ENCODE results near the gene MAP7D1.

The MAP7D1 gene

DNA sequence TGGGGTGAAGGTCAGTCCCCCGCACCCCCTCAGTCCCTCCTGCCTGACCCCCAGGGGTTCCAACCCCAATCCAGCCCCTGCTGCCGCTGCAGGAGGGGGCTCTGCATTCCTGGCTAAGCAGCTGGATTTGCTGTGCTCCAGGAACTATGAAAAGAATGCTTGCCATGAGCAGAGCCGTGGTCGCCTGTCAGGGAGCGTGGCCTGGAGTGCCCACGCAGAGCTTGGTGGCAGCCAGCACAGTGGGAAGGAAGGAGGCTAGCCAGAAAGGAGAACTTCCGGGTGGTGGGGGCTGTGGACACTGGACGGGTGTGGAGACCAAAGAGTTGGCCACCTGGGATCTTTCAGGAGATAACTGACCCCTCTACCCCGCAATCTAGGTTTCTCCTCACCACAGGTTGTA, 36.5 kb upstream of the MAP7D1 start:
- DNase-seq (ENCODE audit: low spot score) = no peak
- TF ChIP-seq, protein P1, sequence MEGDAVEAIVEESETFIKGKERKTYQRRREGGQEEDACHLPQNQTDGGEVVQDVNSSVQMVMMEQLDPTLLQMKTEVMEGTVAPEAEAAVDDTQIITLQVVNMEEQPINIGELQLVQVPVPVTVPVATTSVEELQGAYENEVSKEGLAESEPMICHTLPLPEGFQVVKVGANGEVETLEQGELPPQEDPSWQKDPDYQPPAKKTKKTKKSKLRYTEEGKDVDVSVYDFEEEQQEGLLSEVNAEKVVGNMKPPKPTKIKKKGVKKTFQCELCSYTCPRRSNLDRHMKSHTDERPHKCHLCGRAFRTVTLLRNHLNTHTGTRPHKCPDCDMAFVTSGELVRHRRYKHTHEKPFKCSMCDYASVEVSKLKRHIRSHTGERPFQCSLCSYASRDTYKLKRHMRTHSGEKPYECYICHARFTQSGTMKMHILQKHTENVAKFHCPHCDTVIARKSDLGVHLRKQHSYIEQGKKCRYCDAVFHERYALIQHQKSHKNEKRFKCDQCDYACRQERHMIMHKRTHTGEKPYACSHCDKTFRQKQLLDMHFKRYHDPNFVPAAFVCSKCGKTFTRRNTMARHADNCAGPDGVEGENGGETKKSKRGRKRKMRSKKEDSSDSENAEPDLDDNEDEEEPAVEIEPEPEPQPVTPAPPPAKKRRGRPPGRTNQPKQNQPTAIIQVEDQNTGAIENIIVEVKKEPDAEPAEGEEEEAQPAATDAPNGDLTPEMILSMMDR (IDR thresholded peaks at IDR 0.05; ENCODE audit: extremely low read depth, insufficient read depth, missing control alignments) = no peak
- in situ Hi-C loops (cut with MboI; ENCODE audit: low pct_unique_long_range_greater_than_20kb, low sequenced_read_pairs, unreplicated experiment) = no loop called here

DNA sequence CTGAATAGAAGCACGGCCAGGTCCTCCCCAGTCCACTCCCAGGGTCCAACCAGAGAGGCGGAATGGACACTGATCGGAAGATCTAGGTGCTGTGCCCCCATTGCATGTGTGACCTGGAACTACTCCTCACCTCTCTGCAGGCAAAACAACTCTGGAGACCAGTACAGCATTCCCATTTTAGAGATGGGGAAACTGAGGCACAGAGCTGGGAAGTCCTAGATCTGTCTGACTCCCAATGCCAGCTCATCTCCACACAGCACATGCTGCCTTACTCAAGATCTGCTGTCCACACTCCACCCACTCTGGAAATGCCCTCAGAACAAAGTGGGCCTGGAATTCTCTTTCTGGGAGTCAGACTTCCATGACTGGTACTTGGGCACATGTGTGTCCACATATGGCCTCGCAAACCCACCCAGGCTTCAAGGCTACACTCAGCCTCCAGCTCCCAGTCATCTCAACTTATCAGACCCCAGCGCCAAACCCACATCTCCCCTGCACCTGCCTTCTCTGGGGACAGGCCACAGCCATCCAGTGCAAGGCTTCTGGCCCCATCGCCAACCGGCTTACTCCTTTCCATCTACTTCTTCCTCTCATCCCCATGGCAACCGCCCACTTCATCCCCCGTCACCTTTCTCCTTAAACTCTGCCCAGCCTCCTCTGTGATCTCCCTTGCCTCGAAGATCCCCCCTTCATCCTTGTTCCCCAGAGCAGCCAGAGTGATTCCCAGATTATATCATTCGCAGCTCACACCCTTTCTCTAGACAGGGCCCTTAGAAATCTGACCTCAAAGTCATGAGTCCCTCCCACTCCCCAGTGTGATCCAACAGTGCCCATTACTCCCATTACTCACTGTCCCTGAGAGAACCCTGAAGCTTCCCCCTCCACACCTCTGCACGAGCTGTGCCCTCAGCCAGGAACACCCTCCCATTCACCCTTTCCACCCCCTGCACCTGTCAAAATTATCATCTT, 33.6 kb upstream of the MAP7D1 start:
- TF ChIP-seq, protein P1 (IDR thresholded peaks at IDR 0.05; ENCODE audit: extremely low read depth, insufficient read depth, missing control alignments) = no peak
- DNase-seq (ENCODE audit: low spot score) = no peak
- in situ Hi-C loops (cut with MboI; ENCODE audit: low pct_unique_long_range_greater_than_20kb, low sequenced_read_pairs, unreplicated experiment) = no loop called here

DNA sequence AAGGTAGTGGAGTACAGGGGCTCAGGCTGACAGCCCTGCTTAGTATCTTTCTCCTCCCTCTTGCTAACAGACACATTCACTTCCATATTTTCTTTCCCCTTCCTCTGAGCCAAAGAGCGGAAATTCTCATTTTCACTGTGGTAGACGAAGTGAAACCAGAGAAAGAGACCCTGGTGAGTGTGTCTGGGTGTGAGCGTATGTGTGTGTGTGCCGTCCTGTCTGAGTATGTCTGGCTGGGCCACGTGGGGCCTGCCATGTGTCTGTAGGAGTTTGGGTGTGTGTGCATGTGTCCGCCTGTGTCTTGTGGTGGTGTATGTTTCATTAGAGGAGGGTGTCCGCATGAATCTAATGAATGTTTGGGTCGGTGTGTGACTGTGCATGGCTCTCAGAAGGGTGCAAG, 32.6 kb upstream of the MAP7D1 start:
- DNase-seq (ENCODE audit: low spot score) = peak; percentile 64
- in situ Hi-C loops (cut with MboI; ENCODE audit: low pct_unique_long_range_greater_than_20kb, low sequenced_read_pairs, unreplicated experiment) = no loop called here
- TF ChIP-seq, protein P1 (IDR thresholded peaks at IDR 0.05; ENCODE audit: extremely low read depth, insufficient read depth, missing control alignments) = no peak

DNA sequence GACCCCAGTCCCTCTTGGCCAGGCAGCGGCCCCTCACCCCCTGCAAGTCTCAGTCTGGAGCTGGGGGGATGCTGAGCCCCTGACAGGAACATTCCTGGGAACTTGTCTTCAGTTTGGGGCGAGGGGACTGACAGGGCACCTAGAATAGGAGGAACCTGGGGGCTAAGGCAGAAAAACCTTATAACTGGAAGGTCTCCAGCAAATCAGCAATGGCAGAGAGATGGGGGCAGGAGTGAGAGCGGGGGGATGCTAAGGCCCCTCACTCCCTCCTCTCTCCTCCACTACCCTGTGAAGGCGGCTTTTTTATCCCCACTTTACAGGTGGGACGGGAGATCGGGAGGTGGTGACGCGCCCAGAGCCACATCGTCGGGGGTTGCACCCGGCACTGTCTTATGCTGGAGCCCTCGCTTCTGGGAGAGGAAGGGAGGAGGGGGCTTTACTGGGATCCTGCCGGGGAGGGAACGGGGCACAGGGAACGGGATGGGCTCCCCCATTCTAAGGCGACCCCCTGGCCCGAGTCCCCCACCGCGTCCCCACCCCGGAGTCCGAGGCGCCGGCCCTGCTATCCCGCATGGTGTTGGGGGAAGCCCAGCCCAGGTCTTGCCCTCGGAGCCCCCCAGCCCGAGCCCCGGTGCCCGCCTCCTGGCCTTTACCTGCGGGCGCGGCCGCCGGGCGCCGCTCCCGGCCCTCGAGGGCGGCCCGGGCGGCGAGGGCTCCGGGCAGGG, 31.4 kb upstream of the MAP7D1 start:
- no peak for DNase-seq (ENCODE audit: low spot score)
- in situ Hi-C loops (cut with MboI; ENCODE audit: low pct_unique_long_range_greater_than_20kb, low sequenced_read_pairs, unreplicated experiment) = loop anchor here (25.0 kb wide), 1 partner anchor 288 kb away; no protein-coding TSS in a partner anchor
- TF ChIP-seq, protein P1 (IDR thresholded peaks at IDR 0.05; ENCODE audit: extremely low read depth, insufficient read depth, missing control alignments) = no peak

DNA sequence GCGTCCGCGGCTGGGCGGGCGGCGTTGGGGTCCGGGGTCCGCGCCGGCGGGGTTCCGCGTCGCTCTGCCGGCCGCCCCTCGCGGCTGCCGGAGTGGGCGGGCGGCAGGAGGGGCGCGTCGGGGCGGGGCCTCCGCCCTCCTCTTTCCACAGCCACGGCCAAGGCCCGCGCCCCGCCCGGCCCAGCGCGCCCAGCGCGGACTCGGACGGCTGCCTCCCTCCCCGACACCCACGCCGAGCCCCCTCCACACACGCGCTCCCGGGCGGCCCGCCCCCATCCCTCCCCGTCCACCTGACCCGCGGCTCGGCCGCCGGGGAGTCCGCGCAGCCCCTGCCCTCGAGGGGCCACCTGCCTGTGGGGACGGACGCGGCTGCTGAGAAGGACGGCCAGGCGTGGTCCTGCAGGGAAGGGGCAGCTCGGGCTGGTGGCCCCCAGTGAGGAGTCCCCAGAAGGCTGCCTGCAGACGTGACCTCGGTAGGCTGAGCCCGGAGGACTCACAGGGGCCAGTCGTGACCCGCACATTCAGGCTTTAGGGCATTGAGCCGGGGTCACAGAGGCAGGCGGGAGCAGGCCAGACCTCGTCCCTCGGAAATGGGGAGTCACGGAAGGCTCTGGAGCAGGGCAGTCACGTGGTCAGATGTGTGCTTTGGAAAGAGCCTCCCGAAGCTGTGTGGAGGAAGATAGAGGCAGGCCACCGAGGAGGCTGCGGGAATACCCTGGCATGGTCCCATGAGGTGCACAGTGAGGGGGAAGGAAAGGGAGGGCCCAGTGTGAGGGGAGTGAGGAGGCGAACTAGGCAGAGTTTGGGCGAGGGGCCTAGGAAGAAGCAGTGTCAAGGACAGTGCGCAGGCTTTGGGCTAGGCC, 30.6 kb upstream of the MAP7D1 start, which contains the start of gene COL8A2:
Gene COL8A2 (minus strand): TSS at position 94 of the 863 bp plus-strand sequence. CDS start 24,980 bp downstream, outside the sequence.
- DNase-seq (ENCODE audit: low spot score) = no peak
- in situ Hi-C loops (cut with MboI; ENCODE audit: low pct_unique_long_range_greater_than_20kb, low sequenced_read_pairs, unreplicated experiment) = loop anchor here (25.0 kb wide), 1 partner anchor 287 kb away; no protein-coding TSS in a partner anchor
- TF ChIP-seq, protein P1 (IDR thresholded peaks at IDR 0.05; ENCODE audit: extremely low read depth, insufficient read depth, missing control alignments) = no peak

Measured in GM13977 (cell line).